ENCODE data around the gene GFM1. TPM values are rescaled to one million over a fixed set of nuclear protein-coding genes. Genes with fewer than 3 reads are reported as not detected.

Gene GFM1
- total RNA-seq, 1 experiment from 2014 or later: 44.5 TPM

DNA sequence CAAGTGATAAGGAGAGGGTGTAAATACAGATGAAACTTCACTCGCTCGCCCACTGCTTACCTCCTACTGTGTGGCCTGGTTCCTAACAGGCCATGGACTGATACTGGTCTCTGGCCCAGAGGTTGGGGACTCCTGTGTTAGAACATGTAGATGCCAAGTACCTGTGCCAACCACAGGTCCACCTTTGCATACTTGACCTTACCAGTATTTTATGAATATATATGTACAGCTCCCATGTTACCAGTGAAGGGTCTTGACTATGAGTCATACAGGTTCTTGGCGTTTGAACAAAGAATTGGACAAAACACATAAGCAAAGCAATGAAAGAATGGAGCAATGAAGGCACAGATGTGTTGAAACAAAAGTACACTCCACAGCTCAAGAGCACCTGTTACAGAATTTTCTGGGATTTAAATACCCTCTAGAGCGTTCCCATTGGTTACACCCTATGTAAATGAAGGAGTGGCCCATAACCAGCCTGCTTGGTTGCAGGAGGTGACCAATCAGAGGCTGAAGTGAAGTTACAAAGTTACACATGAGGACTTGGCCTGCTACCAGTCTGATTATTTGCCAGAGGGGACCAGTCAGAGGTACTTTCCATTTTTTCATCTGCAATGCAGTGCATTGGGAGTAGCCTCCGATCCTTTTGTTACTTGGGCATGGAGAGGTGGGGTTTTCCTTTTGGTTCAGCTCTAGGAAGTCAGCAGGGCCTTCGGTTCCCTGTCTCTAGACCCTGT lies 1.7 kb upstream of the GFM1 start:
- no peak overlapping the region for H3K4me3 Mint-ChIP-seq
- no peak overlapping the region for H3K27ac Mint-ChIP-seq
- ChIA-PET CTCF (no interaction called here), POLR2A (no interaction called here)
- no peak for ATAC-seq
- DNase-seq (ENCODE audit: low spot score): no peak
- TF ChIP-seq AR (CRISPR knock-in tag; IDR thresholded peaks at IDR 0.05) (no peak), ZNF416 (CRISPR knock-in tag; IDR thresholded peaks at IDR 0.05) (no peak), ZNF532 (CRISPR knock-in tag; IDR thresholded peaks at IDR 0.05; ENCODE audit: borderline replicate concordance) (no peak), CBFB (CRISPR knock-in tag; IDR thresholded peaks at IDR 0.05; ENCODE audit: low read depth) (no peak), ZNF317 (CRISPR knock-in tag; IDR thresholded peaks at IDR 0.05; ENCODE audit: borderline replicate concordance, low read depth) (no peak), STAT6 (CRISPR knock-in tag; conservative IDR thresholded peaks at IDR 0.05; ENCODE audit: low read depth) (no peak), ZNF425 (CRISPR knock-in tag; conservative IDR thresholded peaks at IDR 0.05) (no peak), PREB (CRISPR knock-in tag; IDR thresholded peaks at IDR 0.05; ENCODE audit: borderline replicate concordance) (no peak), SMAD3 (CRISPR knock-in tag; IDR thresholded peaks at IDR 0.05; ENCODE audit: borderline replicate concordance) (no peak), CDX4 (CRISPR knock-in tag; IDR thresholded peaks at IDR 0.05; ENCODE audit: borderline replicate concordance) (no peak), MXD4 (CRISPR knock-in tag; IDR thresholded peaks at IDR 0.05; ENCODE audit: borderline replicate concordance) (no peak), RELA (CRISPR knock-in tag; IDR thresholded peaks at IDR 0.05; ENCODE audit: borderline replicate concordance) (no peak), MYBL2 (CRISPR knock-in tag; IDR thresholded peaks at IDR 0.05) (no peak), SMAD4 (CRISPR knock-in tag; IDR thresholded peaks at IDR 0.05) (no peak), JUN (CRISPR knock-in tag; IDR thresholded peaks at IDR 0.05) (no peak), ATF3 (CRISPR knock-in tag; conservative IDR thresholded peaks at IDR 0.05) (no peak), TCF7 (CRISPR knock-in tag; IDR thresholded peaks at IDR 0.05; ENCODE audit: low read depth) (no peak)
- TF ChIP-seq, protein P1, sequence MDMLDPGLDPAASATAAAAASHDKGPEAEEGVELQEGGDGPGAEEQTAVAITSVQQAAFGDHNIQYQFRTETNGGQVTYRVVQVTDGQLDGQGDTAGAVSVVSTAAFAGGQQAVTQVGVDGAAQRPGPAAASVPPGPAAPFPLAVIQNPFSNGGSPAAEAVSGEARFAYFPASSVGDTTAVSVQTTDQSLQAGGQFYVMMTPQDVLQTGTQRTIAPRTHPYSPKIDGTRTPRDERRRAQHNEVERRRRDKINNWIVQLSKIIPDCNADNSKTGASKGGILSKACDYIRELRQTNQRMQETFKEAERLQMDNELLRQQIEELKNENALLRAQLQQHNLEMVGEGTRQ (CRISPR knock-in tag; IDR thresholded peaks at IDR 0.05): no peak
- TF ChIP-seq, protein P2, sequence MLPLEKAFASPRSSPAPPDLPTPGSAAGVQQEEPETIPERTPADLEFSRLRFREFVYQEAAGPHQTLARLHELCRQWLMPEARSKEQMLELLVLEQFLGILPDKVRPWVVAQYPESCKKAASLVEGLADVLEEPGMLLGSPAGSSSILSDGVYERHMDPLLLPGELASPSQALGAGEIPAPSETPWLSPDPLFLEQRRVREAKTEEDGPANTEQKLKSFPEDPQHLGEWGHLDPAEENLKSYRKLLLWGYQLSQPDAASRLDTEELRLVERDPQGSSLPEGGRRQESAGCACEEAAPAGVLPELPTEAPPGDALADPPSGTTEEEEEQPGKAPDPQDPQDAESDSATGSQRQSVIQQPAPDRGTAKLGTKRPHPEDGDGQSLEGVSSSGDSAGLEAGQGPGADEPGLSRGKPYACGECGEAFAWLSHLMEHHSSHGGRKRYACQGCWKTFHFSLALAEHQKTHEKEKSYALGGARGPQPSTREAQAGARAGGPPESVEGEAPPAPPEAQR (CRISPR knock-in tag; IDR thresholded peaks at IDR 0.05): no peak
- H3K4me1 Mint-ChIP-seq: peaks cover 6% of the 10 kb centered on the region
- H3K36me3 Mint-ChIP-seq: peaks cover 13% of the 10 kb centered on the region; the same call in 1 of the 2 replicates
- H3K27me3 Mint-ChIP-seq (ENCODE audit: low read depth): peaks cover 5% of the 10 kb centered on the region; the same call in 1 of the 2 replicates
- H3K9me3 Mint-ChIP-seq: peaks cover 4% of the 10 kb centered on the region; the same call in 1 of the 2 replicates
